IPS-15b (cell line): ENCODE results near the gene BCL2L14.

Experiments used
- H3K27me3 ChIP-seq: one replicate; pipeline ENCODE4 v1.6.1; 2013; ENCODE audit warnings: low read length; ENCODE audit not compliant: control insufficient read depth, insufficient read depth
- H3K36me3 ChIP-seq: one replicate; pipeline ENCODE4 v1.6.1; 2013; ENCODE audit warnings: low read length; ENCODE audit not compliant: control insufficient read depth, insufficient read depth
- H3K4me1 ChIP-seq: one replicate; pipeline ENCODE4 v1.6.1; 2013; ENCODE audit warnings: mild to moderate bottlenecking, low read length; ENCODE audit not compliant: control insufficient read depth, insufficient read depth
- H3K4me3 ChIP-seq: one replicate; pipeline ENCODE4 v1.5.1; 2013; ENCODE audit warnings: low read depth, low read length
- H3K9ac ChIP-seq: one replicate; pipeline ENCODE4 v1.6.1; 2013; ENCODE audit warnings: low read depth, mild to moderate bottlenecking, low read length
- H3K9me3 ChIP-seq: one replicate; pipeline ENCODE4 v1.6.1; 2013; ENCODE audit warnings: mild to moderate bottlenecking, low read length; ENCODE audit not compliant: control insufficient read depth, insufficient read depth

Gene BCL2L14

DNA sequence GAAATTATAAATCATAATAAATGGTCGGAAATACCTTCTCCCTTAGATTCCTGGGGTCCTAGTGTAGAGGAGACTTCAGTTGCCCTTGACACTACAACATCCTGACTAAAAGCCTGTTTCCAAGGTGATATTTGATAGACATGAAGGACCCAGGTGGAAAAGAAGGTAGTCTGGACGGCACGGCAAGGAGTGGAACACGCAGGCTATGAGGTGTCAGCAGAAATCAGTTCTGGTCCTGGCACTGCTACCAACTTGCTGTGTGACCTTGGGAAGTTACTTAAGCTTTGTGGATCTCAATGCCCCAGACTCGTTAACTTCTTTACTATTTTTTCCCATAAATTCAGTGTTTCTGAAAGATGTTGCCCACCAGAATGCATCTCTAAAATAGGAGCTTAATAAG, 36.9 kb upstream of the BCL2L14 start:
- H3K27me3 ChIP-seq = no peaks in the 10 kb centered on the region
- H3K4me1 ChIP-seq = peaks cover 3% of the 10 kb centered on the region
- no peak overlapping the region for H3K4me3 ChIP-seq
- H3K9ac ChIP-seq = no peak overlapping the region
- H3K36me3 ChIP-seq = no peaks in the 10 kb centered on the region
- no peaks in the 10 kb centered on the region for H3K9me3 ChIP-seq

DNA sequence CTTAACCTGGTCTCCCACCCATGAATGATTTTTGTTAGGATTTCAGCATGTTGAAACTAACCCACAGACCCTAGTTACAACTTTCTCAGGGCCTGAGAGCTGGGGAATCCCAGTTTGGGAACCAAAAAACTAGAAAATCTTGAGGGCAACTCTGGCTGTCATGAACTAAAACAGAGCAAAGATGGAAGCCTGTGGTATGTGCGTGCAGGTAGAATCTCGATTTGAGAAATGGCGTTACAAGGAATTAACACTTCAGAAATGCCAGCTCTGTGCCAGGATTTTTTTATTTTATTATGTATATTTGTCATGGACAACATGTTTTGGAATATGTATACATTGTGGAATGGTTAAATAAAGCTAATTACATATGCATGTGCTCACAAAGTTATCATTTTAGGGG, 36.4 kb upstream of the BCL2L14 start:
- no peaks in the 10 kb centered on the region for H3K9me3 ChIP-seq

DNA sequence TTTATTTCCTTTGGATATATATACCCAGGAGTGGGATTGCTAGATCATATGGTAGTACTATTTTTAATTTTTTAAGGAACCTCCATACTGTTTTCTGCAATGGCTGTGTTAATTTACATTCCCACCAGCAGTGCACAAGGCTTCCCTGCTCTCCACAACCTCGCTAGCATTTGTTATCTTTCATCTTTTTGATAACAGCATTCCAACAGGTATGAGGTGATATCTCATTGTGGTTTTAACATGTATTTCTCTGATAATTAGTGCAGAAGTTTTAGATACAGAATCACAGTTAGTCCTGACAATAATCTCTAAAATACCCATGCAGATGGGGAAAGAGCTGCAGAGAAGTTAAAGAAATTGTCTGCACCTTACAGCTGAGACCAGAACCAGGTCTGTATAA, 35.5 kb upstream of the BCL2L14 start:
- Histone ChIP-seq H3K9me3 (no peaks in the 10 kb centered on the region), H3K4me1 (peaks cover 3% of the 10 kb centered on the region), H3K36me3 (no peaks in the 10 kb centered on the region), H3K9ac (no peak overlapping the region), H3K27me3 (no peaks in the 10 kb centered on the region), H3K4me3 (no peak overlapping the region)

More for the DNA sequence above, 36.4 kb upstream of the BCL2L14 start:
- H3K27me3 ChIP-seq = no peaks in the 10 kb centered on the region
- no peaks in the 10 kb centered on the region for H3K36me3 ChIP-seq
- H3K4me3 ChIP-seq = no peak overlapping the region
- H3K4me1 ChIP-seq = peaks cover 3% of the 10 kb centered on the region
- no peak overlapping the region for H3K9ac ChIP-seq

DNA sequence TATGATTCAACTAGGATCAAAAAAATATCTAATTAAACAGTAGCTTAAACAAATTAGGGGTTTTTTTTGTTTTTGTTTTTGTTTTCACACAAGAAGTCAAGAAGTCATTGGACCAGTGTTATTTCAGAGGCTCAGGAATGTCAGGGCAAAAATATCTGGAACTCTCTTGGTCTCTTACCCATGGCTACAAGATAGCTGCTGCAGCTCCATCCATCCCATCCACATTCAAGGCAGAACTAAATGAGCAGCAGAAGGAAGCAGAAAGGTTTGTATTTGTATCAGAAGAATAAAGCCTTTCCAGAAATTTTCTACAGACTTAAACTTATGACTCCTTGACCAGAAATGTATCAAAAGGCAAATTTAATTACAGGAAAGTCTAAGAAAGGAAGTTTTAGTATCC, 33.8 kb upstream of the BCL2L14 start:
- Histone ChIP-seq H3K36me3 (no peaks in the 10 kb centered on the region), H3K4me1 (peaks cover 3% of the 10 kb centered on the region), H3K27me3 (no peaks in the 10 kb centered on the region), H3K4me3 (no peak overlapping the region), H3K9me3 (no peaks in the 10 kb centered on the region), H3K9ac (no peak overlapping the region)

DNA sequence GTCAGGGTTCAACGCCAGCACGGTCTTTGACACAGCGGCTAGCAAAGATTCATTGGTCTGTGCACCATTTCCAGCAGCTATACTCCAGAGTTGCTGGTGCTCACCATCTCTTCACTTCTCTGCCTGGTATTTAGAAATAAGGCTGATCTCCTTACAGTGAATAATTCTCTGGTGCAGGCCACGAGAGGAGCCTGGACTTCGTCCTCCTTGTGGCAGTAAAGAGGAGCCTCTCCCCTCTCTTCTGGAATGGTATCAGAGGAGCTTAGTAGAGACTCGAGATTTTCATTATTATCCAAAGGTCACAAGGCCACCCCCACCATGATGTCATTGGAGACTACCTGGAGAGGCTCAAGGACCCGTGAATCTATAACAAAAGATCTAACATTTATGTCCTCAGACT, 30.8 kb upstream of the BCL2L14 start:
- Histone ChIP-seq H3K9me3 (no peaks in the 10 kb centered on the region), H3K36me3 (no peaks in the 10 kb centered on the region), H3K9ac (no peak overlapping the region), H3K27me3 (no peaks in the 10 kb centered on the region), H3K4me1 (no peaks in the 10 kb centered on the region), H3K4me3 (no peak overlapping the region)

DNA sequence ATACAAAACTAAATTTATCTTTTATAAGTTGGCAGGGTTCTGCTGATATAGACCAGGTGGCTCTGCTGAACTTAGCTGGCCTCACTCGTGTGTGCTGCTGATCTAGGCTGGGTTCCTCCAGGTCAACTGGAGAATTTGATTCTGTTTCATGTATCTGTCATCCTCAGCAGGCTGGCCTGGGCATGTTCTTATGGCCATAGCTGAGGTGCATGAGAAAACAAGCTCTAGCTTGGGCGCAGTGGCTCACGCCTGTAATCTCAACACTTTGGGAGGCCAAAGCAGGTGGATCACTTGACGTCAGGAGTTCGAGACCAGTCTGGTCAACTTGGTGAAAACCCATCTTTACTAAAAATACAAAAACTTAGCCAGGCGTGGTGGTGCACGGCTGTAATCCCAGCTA, 24.3 kb upstream of the BCL2L14 start:
- Histone ChIP-seq H3K36me3 (no peaks in the 10 kb centered on the region), H3K27me3 (no peaks in the 10 kb centered on the region), H3K9ac (no peak overlapping the region), H3K9me3 (no peaks in the 10 kb centered on the region), H3K4me1 (no peaks in the 10 kb centered on the region), H3K4me3 (no peak overlapping the region)

DNA sequence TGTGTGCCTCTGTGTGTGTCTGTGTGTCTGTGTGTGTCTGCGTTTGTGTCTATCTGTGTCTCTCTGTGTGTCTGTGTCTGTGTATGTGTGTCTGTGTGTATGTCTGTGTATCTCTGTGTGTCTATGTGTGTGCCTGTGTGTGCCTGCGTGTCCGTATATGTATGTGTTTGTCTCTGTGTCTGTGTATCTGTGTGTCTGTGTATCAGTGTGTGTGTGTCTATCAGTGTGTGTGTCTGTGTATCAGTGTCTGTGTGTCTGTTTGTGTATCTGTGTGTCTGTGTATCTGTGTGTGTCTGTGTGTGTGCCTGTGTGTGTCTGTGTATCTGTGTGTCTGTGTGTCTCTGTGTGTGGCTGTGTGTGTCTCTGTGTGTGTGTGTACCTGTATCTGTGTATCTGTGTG, 23.1 kb upstream of the BCL2L14 start:
- no peaks in the 10 kb centered on the region for H3K9me3 ChIP-seq
- H3K36me3 ChIP-seq = no peaks in the 10 kb centered on the region
- H3K4me1 ChIP-seq = no peaks in the 10 kb centered on the region
- no peaks in the 10 kb centered on the region for H3K27me3 ChIP-seq
- no peak overlapping the region for H3K4me3 ChIP-seq
- H3K9ac ChIP-seq = no peak overlapping the region

DNA sequence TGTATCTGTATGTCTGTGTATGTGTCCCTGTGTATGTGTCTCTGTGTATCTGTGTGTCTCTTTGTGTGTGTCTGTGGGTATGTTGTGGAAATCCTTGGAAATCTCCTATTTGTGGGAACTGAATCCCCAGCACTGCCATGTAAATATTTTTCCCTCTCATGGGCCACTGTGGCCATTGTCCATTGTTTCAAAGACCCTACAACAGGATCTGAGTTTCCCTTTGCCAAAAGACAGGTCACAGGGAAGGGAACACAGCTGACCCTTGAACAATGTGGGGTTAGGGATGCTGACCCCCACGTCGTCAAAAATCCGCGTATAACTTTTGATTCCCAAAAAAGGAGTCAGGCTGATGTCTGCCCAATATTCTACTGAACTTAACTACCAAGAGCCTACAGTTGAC, 22.5 kb upstream of the BCL2L14 start:
- no peaks in the 10 kb centered on the region for H3K4me1 ChIP-seq
- no peaks in the 10 kb centered on the region for H3K36me3 ChIP-seq
- H3K9ac ChIP-seq = no peak overlapping the region
- no peaks in the 10 kb centered on the region for H3K27me3 ChIP-seq
- no peaks in the 10 kb centered on the region for H3K9me3 ChIP-seq
- no peak overlapping the region for H3K4me3 ChIP-seq

DNA sequence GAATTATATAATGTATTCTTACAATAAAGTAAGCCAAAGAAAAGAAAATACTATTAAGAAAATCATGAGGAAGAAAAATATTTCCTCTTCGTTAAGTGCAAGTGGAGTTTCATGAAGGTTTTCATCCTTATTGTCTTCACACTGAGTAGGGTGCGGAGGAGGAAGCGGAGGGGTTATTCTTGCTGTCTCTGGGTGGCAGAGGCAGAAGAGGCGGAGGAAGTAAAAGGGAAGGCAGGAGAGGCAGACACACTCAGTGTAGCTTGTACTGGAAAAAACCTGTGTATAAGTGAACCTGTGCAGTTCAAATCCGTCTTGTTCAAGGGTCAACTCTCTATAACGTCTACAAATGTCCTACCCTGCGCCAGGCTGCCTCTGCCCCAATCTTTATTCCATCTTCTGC, 22.0 kb upstream of the BCL2L14 start:
- Histone ChIP-seq H3K27me3 (no peaks in the 10 kb centered on the region), H3K36me3 (no peaks in the 10 kb centered on the region), H3K9ac (no peak overlapping the region), H3K4me3 (no peak overlapping the region), H3K9me3 (no peaks in the 10 kb centered on the region), H3K4me1 (no peaks in the 10 kb centered on the region)

DNA sequence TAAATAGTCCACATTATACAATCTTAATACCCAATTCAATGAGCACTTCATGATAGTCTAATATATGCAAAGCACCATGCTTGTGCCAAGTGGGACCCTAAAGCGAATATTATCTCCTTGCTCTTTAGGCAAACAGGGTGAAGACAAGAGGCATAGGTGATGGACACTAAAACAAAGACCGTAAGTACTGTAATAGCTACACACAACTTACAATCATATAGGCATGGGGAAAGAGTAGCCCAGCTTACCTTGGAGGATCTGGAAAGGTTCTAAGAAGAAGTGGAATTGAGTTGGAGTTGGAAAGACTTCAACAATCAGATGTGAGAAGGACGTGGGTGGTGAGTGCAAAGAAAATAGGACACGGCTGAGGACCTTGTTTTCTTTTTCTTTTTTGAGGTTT, 19.1 kb upstream of the BCL2L14 start:
- Histone ChIP-seq H3K27me3 (no peaks in the 10 kb centered on the region), H3K4me3 (no peak overlapping the region), H3K4me1 (no peaks in the 10 kb centered on the region), H3K9me3 (no peaks in the 10 kb centered on the region), H3K36me3 (no peaks in the 10 kb centered on the region), H3K9ac (no peak overlapping the region)

DNA sequence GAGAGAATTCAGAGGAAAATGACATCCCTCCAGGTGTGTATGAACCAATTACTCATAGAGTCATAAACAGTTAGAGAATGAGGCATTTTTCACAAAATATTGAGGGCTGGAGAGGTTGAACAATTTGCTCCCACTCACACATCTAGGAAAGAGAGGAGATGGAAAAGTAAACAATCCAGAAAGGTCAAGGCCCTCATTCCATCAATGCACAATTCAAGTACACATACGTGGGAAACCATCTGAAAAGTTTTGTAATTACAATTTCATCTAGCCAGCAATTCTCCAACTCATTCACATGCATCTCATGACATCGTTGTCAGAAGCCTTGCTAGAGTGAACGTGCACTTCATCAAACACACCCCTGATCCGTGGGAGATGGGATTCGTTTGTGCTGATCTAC, 15.7 kb upstream of the BCL2L14 start:
- Histone ChIP-seq H3K4me3 (no peak overlapping the region), H3K9ac (no peak overlapping the region), H3K27me3 (no peaks in the 10 kb centered on the region), H3K36me3 (no peaks in the 10 kb centered on the region), H3K4me1 (peaks cover 3% of the 10 kb centered on the region), H3K9me3 (no peaks in the 10 kb centered on the region)

DNA sequence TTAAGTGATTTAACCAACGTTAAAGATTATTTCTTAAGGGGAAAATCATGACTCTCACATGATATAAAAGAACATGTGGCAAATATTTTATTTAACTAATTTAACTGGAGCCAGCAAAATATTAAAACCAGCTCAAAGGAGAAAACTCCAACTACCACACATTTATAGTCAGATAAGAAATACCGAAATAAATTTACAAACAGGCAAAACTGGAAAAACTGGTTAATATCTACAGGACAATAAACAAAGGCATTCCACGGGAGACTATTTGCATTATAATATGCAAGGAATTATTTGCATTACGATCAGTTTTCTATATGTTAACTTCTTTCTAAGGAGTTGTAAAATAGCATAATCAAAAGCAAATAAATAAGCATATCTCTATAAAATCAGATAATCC, 13.8 kb upstream of the BCL2L14 start:
- no peak overlapping the region for H3K4me3 ChIP-seq
- peaks cover 3% of the 10 kb centered on the region for H3K4me1 ChIP-seq
- H3K9ac ChIP-seq = no peak overlapping the region
- H3K36me3 ChIP-seq = no peaks in the 10 kb centered on the region
- no peaks in the 10 kb centered on the region for H3K9me3 ChIP-seq
- no peaks in the 10 kb centered on the region for H3K27me3 ChIP-seq

DNA sequence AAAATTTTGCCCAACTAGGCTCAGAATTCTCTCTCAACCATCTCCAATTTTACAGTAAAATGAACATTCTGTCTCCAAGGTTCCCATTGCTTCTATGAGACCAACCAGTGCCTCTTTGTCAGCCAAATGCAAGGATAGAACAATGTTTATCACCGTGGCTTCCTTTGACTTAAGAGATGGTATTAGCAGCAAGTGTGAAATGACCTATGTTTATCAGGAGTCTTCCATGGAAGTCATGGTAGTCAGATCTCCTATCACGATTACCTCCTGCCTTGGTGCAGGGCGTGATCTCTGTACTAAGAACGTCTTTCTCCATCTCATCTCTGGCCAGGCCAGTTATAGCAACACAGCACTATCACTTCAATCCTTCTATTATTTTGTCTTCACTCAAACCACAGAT, 6.1 kb upstream of the BCL2L14 start:
- H3K9ac ChIP-seq = no peak overlapping the region

More for the DNA sequence above, 6.1 kb upstream of the BCL2L14 start:
- H3K36me3 ChIP-seq = no peaks in the 10 kb centered on the region
- no peaks in the 10 kb centered on the region for H3K4me1 ChIP-seq
- no peaks in the 10 kb centered on the region for H3K9me3 ChIP-seq
- no peaks in the 10 kb centered on the region for H3K27me3 ChIP-seq
- no peak overlapping the region for H3K4me3 ChIP-seq
